ENCODE results near the gene TMEM87B. TPM values are rescaled to one million over a fixed set of nuclear protein-coding genes. Genes with fewer than 3 reads are reported as not detected.

TMEM87B gene
- total and polyA plus RNA-seq, 4 donors, result 11.2 to 26.4 (median 18.1) TPM

- Histone ChIP-seq H3K27ac (ENCODE audit: low read depth in 1 of 2, low read length in 1 of 2) (no peak overlapping the region), H3K9me3 (ENCODE audit: control insufficient read depth in 4 of 4, insufficient read depth in 3 of 4, low read length in 3 of 4) (peaks cover 0 to under 1% (median 0%) of the 10 kb centered on the region in 4 donors), H3K27me3 (ENCODE audit: control insufficient read depth in 3 of 3, insufficient read depth in 3 of 3, low read length in 2 of 3) (no peaks in the 10 kb centered on the region), H3K4me1 (ENCODE audit: control insufficient read depth in 5 of 5, insufficient read depth in 5 of 5, low read length in 5 of 5) (peaks cover 0 to 7% (median 0%) of the 10 kb centered on the region in 5 donors), H3K4me3 (no peak overlapping the region), H3K9ac (ENCODE audit: insufficient read depth in 1 of 2, low read length in 2 of 2) (no peak overlapping the region), H3K36me3 (ENCODE audit: control insufficient read depth in 4 of 4, insufficient read depth in 4 of 4, low read length in 4 of 4) (no peaks in the 10 kb centered on the region)
- WGBS, 2 donors, result 95 to 99% methylated on average over 10 of the region's 10 CpGs
- no peak for TF ChIP-seq CTCF (IDR thresholded peaks at IDR 0.05; ENCODE audit: control extremely low read depth, extremely low read depth)
- DNase-seq (no peak), ATAC-seq (ENCODE audit: insufficient read depth, low FRiP score) (no peak)
These were observed 98.4 kb downstream of the TMEM87B start for GRCh38 chr2:112153501-112153900.

GRCh38 chr2:112154246-112155117 lies 99.4 kb downstream of the TMEM87B start:
- DNase-seq (no peak), ATAC-seq (ENCODE audit: insufficient read depth, low FRiP score) (no peak)
- WGBS, 2 donors, result 85 to 87% methylated on average over 14 of the region's 14 CpGs
- peaks cover 0 to 7% (median 0%) of the 10 kb centered on the region in 5 donors for H3K4me1 ChIP-seq (ENCODE audit: control insufficient read depth in 5 of 5, insufficient read depth in 5 of 5, low read length in 5 of 5)
- no peaks in the 10 kb centered on the region for H3K27me3 ChIP-seq (ENCODE audit: control insufficient read depth in 3 of 3, insufficient read depth in 3 of 3, low read length in 2 of 3)
- H3K36me3 ChIP-seq (ENCODE audit: control insufficient read depth in 4 of 4, insufficient read depth in 4 of 4, low read length in 4 of 4), result no peaks in the 10 kb centered on the region
- H3K4me3 ChIP-seq, result no peak overlapping the region
- TF ChIP-seq CTCF (IDR thresholded peaks at IDR 0.05; ENCODE audit: control extremely low read depth, extremely low read depth), result no peak
- no peaks in the 10 kb centered on the region for H3K9me3 ChIP-seq (ENCODE audit: control insufficient read depth in 4 of 4, insufficient read depth in 3 of 4, low read length in 3 of 4)
- H3K9ac ChIP-seq (ENCODE audit: insufficient read depth in 1 of 2, low read length in 2 of 2), result no peak overlapping the region
- H3K27ac ChIP-seq (ENCODE audit: low read depth in 1 of 2, low read length in 1 of 2), result no peak overlapping the region

- Histone ChIP-seq H3K4me1 (ENCODE audit: control insufficient read depth in 5 of 5, insufficient read depth in 5 of 5, low read length in 5 of 5) (peaks cover 0 to 7% (median 0%) of the 10 kb centered on the region in 5 donors), H3K9ac (ENCODE audit: insufficient read depth in 1 of 2, low read length in 2 of 2) (no peak overlapping the region), H3K9me3 (ENCODE audit: control insufficient read depth in 4 of 4, insufficient read depth in 3 of 4, low read length in 3 of 4) (no peaks in the 10 kb centered on the region), H3K36me3 (ENCODE audit: control insufficient read depth in 4 of 4, insufficient read depth in 4 of 4, low read length in 4 of 4) (no peaks in the 10 kb centered on the region), H3K4me3 (no peak overlapping the region), H3K27me3 (ENCODE audit: control insufficient read depth in 3 of 3, insufficient read depth in 3 of 3, low read length in 2 of 3) (no peaks in the 10 kb centered on the region), H3K27ac (ENCODE audit: low read depth in 1 of 2, low read length in 1 of 2) (no peak overlapping the region)
- DNase-seq (no peak), ATAC-seq (ENCODE audit: insufficient read depth, low FRiP score) (no peak)
- TF ChIP-seq CTCF (IDR thresholded peaks at IDR 0.05; ENCODE audit: control extremely low read depth, extremely low read depth), result no peak
- WGBS, 2 donors, result 51 to 66% methylated on average over 27 of the region's 27 CpGs
These were observed 100.5 kb downstream of the TMEM87B start for GRCh38 chr2:112155331-112156151.
